HEK293 (cell line): ENCODE measurements around the gene BORCS8.
A peak's percentile ranks its signal among the peaks of the same experiment; 100 is the strongest.
"Not testable (repeated sequence)": the region's sequence is repeated elsewhere in the genome, so short reads cannot be mapped to it uniquely, and the experiment has no call there.

Experiments
- CTCF ChIA-PET: fragments of 350-600 bp; formaldehyde crosslinking; extraction: SDS; loops from one replicate; lab custom pipeline; 2021; ENCODE audit warnings: antibody characterized with exemption; lab: Yijun Ruan, JAX
- POLR2A ChIA-PET: fragments of 300-600 bp; formaldehyde crosslinking; extraction: SDS; loops from one replicate; lab custom pipeline; 2020; ENCODE audit warnings: antibody characterized with exemption, inconsistent platforms; lab: Yijun Ruan, JAX
- H3K27ac ChIP-seq: fragments of 200-500 bp; sonication (Bioruptor generic); 2 replicates; pipeline ENCODE4 v1.5.1; 2014; ENCODE audit warnings: low read depth, low read length, control low read depth, inconsistent platforms; ENCODE audit errors: extremely low read depth
- H3K36me3 ChIP-seq, 2 experiments: fragments of 200-500 bp in 1 of 2; sonication (Bioruptor generic) in 1 of 2; 1 replicate in 1 of 2; 2 replicates in 1 of 2; pipeline ENCODE4 v1.5.1; 2014 to 2017; ENCODE audit warnings: inconsistent platforms in 2 of 2, low read length in 2 of 2; ENCODE audit not compliant: control insufficient read depth in 2 of 2, insufficient read depth in 1 of 2
- H3K4me1 ChIP-seq: fragments of 200-500 bp; sonication (Bioruptor generic); 2 replicates; pipeline ENCODE4 v1.5.1; 2014; ENCODE audit warnings: mild to moderate bottlenecking, low read length, inconsistent platforms; ENCODE audit not compliant: control insufficient read depth, insufficient read depth
- H3K4me3 ChIP-seq: 2 replicates; pipeline ENCODE4 v1.5.1; 2011; ENCODE audit warnings: low read depth, mild to moderate bottlenecking, control low read depth, low read length, moderate library complexity
- H3K9me3 ChIP-seq: fragments of 200-500 bp; sonication (Bioruptor generic); 2 replicates; pipeline ENCODE4 v1.5.1; 2014; ENCODE audit warnings: low read depth, low read length, inconsistent platforms; ENCODE audit not compliant: control insufficient read depth, insufficient read depth
- GLIS1 ChIP-seq: fragments of 450-650 bp; formaldehyde crosslinking; IDR thresholded peaks from 2 replicates; pipeline ENCODE4 v1.5.1; 2016; ENCODE audit warnings: missing biosample characterization, missing genetic modification characterization
- KLF9 ChIP-seq: fragments of 450-650 bp; formaldehyde crosslinking; IDR thresholded peaks from 2 replicates; pipeline ENCODE4 v1.5.1; 2016; ENCODE audit warnings: missing biosample characterization, missing genetic modification characterization, low read depth
- MYNN ChIP-seq: fragments of 450-650 bp; formaldehyde crosslinking; IDR thresholded peaks from 2 replicates; pipeline ENCODE4 v1.5.1; 2016; ENCODE audit warnings: missing biosample characterization, missing genetic modification characterization, borderline replicate concordance
- MZF1 ChIP-seq: fragments of 450-650 bp; formaldehyde crosslinking; IDR thresholded peaks from 2 replicates; pipeline ENCODE4 v1.5.1; 2017; ENCODE audit warnings: missing biosample characterization, missing genetic modification characterization, borderline replicate concordance
- PBX3 ChIP-seq: sonication (generic); formaldehyde crosslinking; IDR thresholded peaks from 2 replicates; pipeline ENCODE4 v1.8.1; 2022; ENCODE audit warnings: mild to moderate bottlenecking, moderate library complexity, missing genetic modification reagents
- PRDM6 ChIP-seq: fragments of 450-650 bp; formaldehyde crosslinking; IDR thresholded peaks from 2 replicates; pipeline ENCODE4 v1.5.1; 2017; ENCODE audit warnings: missing biosample characterization, missing genetic modification characterization
- SALL2 ChIP-seq: fragments of 450-650 bp; formaldehyde crosslinking; IDR thresholded peaks from 2 replicates; pipeline ENCODE4 v1.5.0; 2017; ENCODE audit warnings: missing biosample characterization, mild to moderate bottlenecking, missing genetic modification characterization, borderline replicate concordance
- SETDB1 ChIP-seq: IDR thresholded peaks from one replicate; pipeline ENCODE4 v1.6.1; 2017; ENCODE audit warnings: mild to moderate bottlenecking, low read length, moderate library complexity, mixed read lengths; ENCODE audit not compliant: insufficient read length
- SP2 ChIP-seq: fragments of 450-650 bp; formaldehyde crosslinking; IDR thresholded peaks from 2 replicates; pipeline ENCODE4 v1.5.1; 2016; ENCODE audit warnings: missing biosample characterization, missing genetic modification characterization
- WT1 ChIP-seq: fragments of 450-650 bp; formaldehyde crosslinking; IDR thresholded peaks from 2 replicates; pipeline ENCODE4 v1.5.1; 2016; ENCODE audit warnings: missing biosample characterization, missing genetic modification characterization
- ZEB2 ChIP-seq: fragments of 450-650 bp; formaldehyde crosslinking; IDR thresholded peaks from 2 replicates; pipeline ENCODE4 v1.5.1; 2016; ENCODE audit warnings: missing biosample characterization, missing genetic modification characterization
- ZNF121 ChIP-seq: fragments of 450-650 bp; formaldehyde crosslinking; IDR thresholded peaks from 2 replicates; pipeline ENCODE4 v1.5.1; 2016; ENCODE audit warnings: missing biosample characterization, missing genetic modification characterization
- ZNF48 ChIP-seq: fragments of 450-650 bp; formaldehyde crosslinking; IDR thresholded peaks from 2 replicates; pipeline ENCODE4 v1.5.1; 2016; ENCODE audit warnings: missing biosample characterization, missing genetic modification characterization
- ZNF488 ChIP-seq: fragments of 450-650 bp; formaldehyde crosslinking; IDR thresholded peaks from 2 replicates; pipeline ENCODE4 v1.5.1; 2016; ENCODE audit warnings: missing biosample characterization, missing genetic modification characterization
- ZNF560 ChIP-seq: fragments of 450-650 bp; formaldehyde crosslinking; IDR thresholded peaks from 2 replicates; pipeline ENCODE4 v1.5.1; 2017; ENCODE audit warnings: missing biosample characterization, missing genetic modification characterization, borderline replicate concordance
- ZNF785 ChIP-seq: fragments of 450-650 bp; formaldehyde crosslinking; IDR thresholded peaks from 2 replicates; pipeline ENCODE4 v1.5.1; 2016; ENCODE audit warnings: missing biosample characterization, missing genetic modification characterization
- ZSCAN4 ChIP-seq: fragments of 450-650 bp; formaldehyde crosslinking; IDR thresholded peaks from 2 replicates; pipeline ENCODE4 v1.5.1; 2017; ENCODE audit warnings: missing biosample characterization, missing genetic modification characterization

The BORCS8 gene

GRCh38 chr19:19135713-19136112 lies 56.2 kb downstream of the BORCS8 start:
- CTCF ChIA-PET = interaction anchor here (0.6 to 2.4 kb wide), 3 partner anchors 10 to 140 kb away, joined by 3 to 6 read pairs (median 3); no protein-coding TSS in a partner anchor
- 0 out of 2 replicates have a peak, but pooled peaks have one; percentile 49 for TF ChIP-seq ZNF121 (tag by site-specific recombination)

GRCh38 chr19:19134687-19135158 lies 57.2 kb downstream of the BORCS8 start:
- ChIA-PET POLR2A (no interaction called here), CTCF (interaction anchor here (2.4 kb wide), 1 partner anchor 11 kb away, joined by 6 read pairs; no protein-coding TSS in a partner anchor)
- Histone ChIP-seq H3K36me3 (peaks cover under 1 to 33% of the 10 kb centered on the region in 2 experiments; a peak in 2 of 3 replicates), H3K4me1 (peaks cover 3% of the 10 kb centered on the region; the same call in 1 of the 2 replicates), H3K4me3 (no peak overlapping the region), H3K9me3 (no peaks in the 10 kb centered on the region), H3K27ac (no peak overlapping the region)
- peak; percentile 21; the same call in 1 of the 2 replicates for TF ChIP-seq SP2 (tag by site-specific recombination)
- no peak for TF ChIP-seq PRDM6 (tag by site-specific recombination)
- TF ChIP-seq KLF9 (tag by site-specific recombination) = peak; percentile 64

More at GRCh38 chr19:19135713-19136112, 56.2 kb downstream of the BORCS8 start:
- H3K4me3 ChIP-seq, H3K9me3 ChIP-seq, H3K27ac ChIP-seq, H3K4me1 ChIP-seq: not testable (repeated sequence)
- peaks cover 0 to 24% of the 10 kb centered on the region in 2 experiments; a peak in 2 of 3 replicates for H3K36me3 ChIP-seq
- POLR2A ChIA-PET = interaction anchor here (0.6 to 1.2 kb wide), 4 partner anchors 9 to 163 kb away, joined by 3 read pairs; partner anchors contain the start of gene SLC25A42

- Histone ChIP-seq H3K9me3 (no peaks in the 10 kb centered on the region), H3K4me1 (peaks cover 3% of the 10 kb centered on the region; the same call in 1 of the 2 replicates), H3K36me3 (peaks cover 4 to 34% of the 10 kb centered on the region in 2 experiments; a peak in 2 of 3 replicates), H3K4me3 (no peak overlapping the region), H3K27ac (no peak overlapping the region)
- ChIA-PET CTCF (interaction anchor here (0.6 to 0.8 kb wide), 2 partner anchors 13 to 15 kb away, joined by 3 to 4 read pairs; no protein-coding TSS in a partner anchor), POLR2A (interaction anchor here (0.7 kb wide), 1 partner anchor 219 kb away, joined by 3 read pairs; no protein-coding TSS in a partner anchor)
- TF ChIP-seq ZEB2 (tag by site-specific recombination) (no peak), MYNN (no peak), ZNF560 (tag by site-specific recombination) (no peak), PBX3 (CRISPR knock-in tag) (no peak), SETDB1 (no peak), ZNF488 (tag by site-specific recombination) (no peak), ZNF48 (no peak), MZF1 (no peak), WT1 (no peak), ZNF785 (tag by site-specific recombination) (no peak), GLIS1 (tag by site-specific recombination) (no peak), ZSCAN4 (tag by site-specific recombination) (no peak), SALL2 (tag by site-specific recombination) (no peak)
Measured at GRCh38 chr19:19133985-19134384, 58.0 kb downstream of the BORCS8 start.
